Progenitor cell of endocrine pancreas (in vitro differentiated cells): ENCODE data around the gene KRT2. TPM values are rescaled to one million over a fixed set of nuclear protein-coding genes. Genes with fewer than 3 reads are reported as not detected.

Source experiments
- DNase-seq: peaks from one replicate; pipeline ENCODE4 v3.0.0; 2021; ENCODE audit warnings: low spot score; ENCODE audit not compliant: unreplicated experiment
- H3K27ac Mint-ChIP-seq: 2 replicates; pipeline ENCODE4 v1.8.0; 2021; ENCODE audit warnings: mild to moderate bottlenecking, moderate library complexity, mixed read lengths
- H3K27me3 Mint-ChIP-seq: 2 replicates; pipeline ENCODE4 v1.8.0; 2021; ENCODE audit warnings: mixed read lengths
- H3K36me3 Mint-ChIP-seq: 2 replicates; pipeline ENCODE4 v1.8.0; 2022; ENCODE audit warnings: mixed read lengths; ENCODE audit not compliant: insufficient read depth
- H3K4me1 Mint-ChIP-seq: 2 replicates; pipeline ENCODE4 v1.8.0; 2021; ENCODE audit warnings: low read depth, mixed read lengths
- H3K4me3 Mint-ChIP-seq: 2 replicates; pipeline ENCODE4 v1.8.0; 2021; ENCODE audit warnings: low read depth, mild to moderate bottlenecking, moderate library complexity, mixed read lengths
- H3K9me3 Mint-ChIP-seq: 2 replicates; pipeline ENCODE4 v1.8.0; 2021; ENCODE audit warnings: low read depth, mixed read lengths
- CTCF ChIP-seq: fragments of 200-600 bp; sonication (generic); IDR thresholded peaks from one replicate; pipeline ENCODE4 v1.5.0; 2021; ENCODE audit warnings: antibody characterized with exemption, mild to moderate bottlenecking; ENCODE audit not compliant: unreplicated experiment
- total RNA-seq: library from RNA; stranded (reverse); gene quantifications from 2 replicates; pipeline ENCODE4 v1.2.1, GENCODE V29; 2021

KRT2 gene
- total RNA-seq, 1 donor from 2014 or later = not detected

GRCh38 chr12:52645120-52645761 lies 6.8 kb downstream of the KRT2 start:
- Mint-ChIP-seq H3K36me3 (no peaks in the 10 kb centered on the region), H3K27ac (no peak overlapping the region), H3K9me3 (no peaks in the 10 kb centered on the region), H3K4me3 (no peak overlapping the region), H3K4me1 (no peaks in the 10 kb centered on the region), H3K27me3 (peaks cover 58% of the 10 kb centered on the region)
- no peak for TF ChIP-seq CTCF
- no peak for DNase-seq

- Mint-ChIP-seq H3K27ac (no peak overlapping the region), H3K4me3 (no peak overlapping the region), H3K27me3 (peaks cover 51% of the 10 kb centered on the region), H3K36me3 (no peaks in the 10 kb centered on the region), H3K4me1 (no peaks in the 10 kb centered on the region), H3K9me3 (no peaks in the 10 kb centered on the region)
- no peak for DNase-seq
- TF ChIP-seq CTCF = no peak
Observed at GRCh38 chr12:52644078-52644415, 8.0 kb downstream of the KRT2 start.

- no peak for DNase-seq
Observed at GRCh38 chr12:52643233-52644077, 8.6 kb downstream of the KRT2 start.

GRCh38 chr12:52641468-52641867 lies 10.5 kb downstream of the KRT2 start:
- Mint-ChIP-seq H3K36me3 (no peaks in the 10 kb centered on the region), H3K27me3 (peaks cover 47% of the 10 kb centered on the region), H3K27ac (no peak overlapping the region), H3K4me1 (no peaks in the 10 kb centered on the region), H3K4me3 (no peak overlapping the region), H3K9me3 (no peaks in the 10 kb centered on the region)
- no peak for DNase-seq
- no peak for TF ChIP-seq CTCF

More at GRCh38 chr12:52643233-52644077, 8.6 kb downstream of the KRT2 start:
- Mint-ChIP-seq H3K36me3 (no peaks in the 10 kb centered on the region), H3K27ac (no peak overlapping the region), H3K9me3 (no peaks in the 10 kb centered on the region), H3K4me3 (no peak overlapping the region), H3K4me1 (no peaks in the 10 kb centered on the region), H3K27me3 (peaks cover 53% of the 10 kb centered on the region)
- TF ChIP-seq CTCF = no peak

GRCh38 chr12:52637299-52637698 lies 14.7 kb downstream of the KRT2 start:
- Mint-ChIP-seq H3K36me3 (no peaks in the 10 kb centered on the region), H3K27me3 (peaks cover 35% of the 10 kb centered on the region), H3K27ac (no peak overlapping the region), H3K9me3 (no peaks in the 10 kb centered on the region), H3K4me1 (no peaks in the 10 kb centered on the region), H3K4me3 (no peak overlapping the region)
- DNase-seq = no peak
- no peak for TF ChIP-seq CTCF
